ENCODE measurements around the gene SNRPE. TPM values are rescaled to one million over a fixed set of nuclear protein-coding genes. Genes with fewer than 3 reads are reported as not detected.

SNRPE gene
- total RNA-seq (ENCODE audit: low replicate concordance), result 239 and 430 TPM in 2 replicates

GRCh38 chr1:203861379-203862184 lies at the start of gene SNRPE:
Gene SNRPE, plus strand, starts transcription at chr1:203861599. Its CDS starts 61 bp downstream, at chr1:203861660.
- peaks cover 10% of the 10 kb centered on the region for H3K4me1 ChIP-seq
- peaks cover 10% of the 10 kb centered on the region for H3K36me3 ChIP-seq
- TF ChIP-seq EZH2phosphoT487 (IDR thresholded peaks at IDR 0.05) (no peak), CTCF (IDR thresholded peaks at IDR 0.05) (peak; percentile 93), EZH2 (IDR thresholded peaks at IDR 0.05) (peak; percentile 53)
- H4K20me1 ChIP-seq (ENCODE audit: low read depth), result peaks cover 7% of the 10 kb centered on the region
- no peaks in the 10 kb centered on the region for H3K9me3 ChIP-seq (ENCODE audit: low read depth)
- H3F3A ChIP-seq (ENCODE audit: low read depth), result peaks cover 10% of the 10 kb centered on the region
- no peaks in the 10 kb centered on the region for H3K27me3 ChIP-seq
- Mint-ChIP-seq H3K4me1 (peaks cover 20% of the 10 kb centered on the region), H3K9me3 (no peaks in the 10 kb centered on the region), H3K4me3 (peak within 1 kb of the TSS; percentile 99), H3K36me3 (peaks cover 13% of the 10 kb centered on the region), H3K27me3 (ENCODE audit: insufficient read depth, low read depth) (peaks cover 7% of the 10 kb centered on the region), H3K27ac (peak within 1 kb of the TSS; percentile 98)
- peak; percentile 99 for DNase-seq (ENCODE audit: low spot score)
- peak within 1 kb of the TSS; percentile 93 for H3K4me3 ChIP-seq
- peak within 1 kb of the TSS; percentile 100 for H3K4me2 ChIP-seq
- H2AFZ ChIP-seq (replicated peaks), result peak within 1 kb of the TSS; percentile 98
- peak within 1 kb of the TSS; percentile 89 for H3K27ac ChIP-seq
- H3K9ac ChIP-seq, result peak within 1 kb of the TSS; percentile 95
- H3K79me2 ChIP-seq (ENCODE audit: low read depth), result peaks cover 51% of the 10 kb centered on the region

GRCh38 chr1:203813581-203814341 lies 47.6 kb upstream of the SNRPE start:
- Histone ChIP-seq H3K9me3 (ENCODE audit: low read depth) (no peaks in the 10 kb centered on the region), H3K4me2 (no peak overlapping the region), H3K4me3 (no peak overlapping the region), H3K9ac (no peak overlapping the region), H3K4me1 (no peaks in the 10 kb centered on the region), H3F3A (ENCODE audit: low read depth) (no peaks in the 10 kb centered on the region), H3K27me3 (no peaks in the 10 kb centered on the region), H3K27ac (no peak overlapping the region), H3K36me3 (peaks cover 6% of the 10 kb centered on the region), H4K20me1 (ENCODE audit: low read depth) (peaks cover 26% of the 10 kb centered on the region), H2AFZ (replicated peaks) (no peak overlapping the region), H3K79me2 (ENCODE audit: low read depth) (peaks cover 75% of the 10 kb centered on the region)
- no peak for DNase-seq (ENCODE audit: low spot score)
- peaks cover 25% of the 10 kb centered on the region for H3K36me3 Mint-ChIP-seq
- no peak overlapping the region for H3K4me3 Mint-ChIP-seq
- H3K27ac Mint-ChIP-seq, result no peak overlapping the region
- no peak for TF ChIP-seq CTCF (IDR thresholded peaks at IDR 0.05)
- TF ChIP-seq EZH2 (IDR thresholded peaks at IDR 0.05), result no peak
- no peak for TF ChIP-seq EZH2phosphoT487 (IDR thresholded peaks at IDR 0.05)
- H3K27me3 Mint-ChIP-seq (ENCODE audit: insufficient read depth, low read depth), result peaks cover 6% of the 10 kb centered on the region
- H3K4me1 Mint-ChIP-seq, result no peaks in the 10 kb centered on the region
- H3K9me3 Mint-ChIP-seq, result no peaks in the 10 kb centered on the region

GRCh38 chr1:203818399-203818798 lies 43.0 kb upstream of the SNRPE start:
- H3K36me3 Mint-ChIP-seq, result peaks cover 32% of the 10 kb centered on the region
- Histone ChIP-seq H3K4me1 (no peaks in the 10 kb centered on the region), H3K79me2 (ENCODE audit: low read depth) (peaks cover 47% of the 10 kb centered on the region), H3F3A (ENCODE audit: low read depth) (no peaks in the 10 kb centered on the region), H3K4me3 (no peak overlapping the region), H4K20me1 (ENCODE audit: low read depth) (peaks cover 29% of the 10 kb centered on the region), H2AFZ (replicated peaks) (no peak overlapping the region), H3K9me3 (ENCODE audit: low read depth) (no peaks in the 10 kb centered on the region), H3K27ac (no peak overlapping the region), H3K36me3 (peaks cover 10% of the 10 kb centered on the region), H3K27me3 (no peaks in the 10 kb centered on the region), H3K9ac (no peak overlapping the region), H3K4me2 (no peak overlapping the region)
- H3K4me3 Mint-ChIP-seq, result no peak overlapping the region
- no peaks in the 10 kb centered on the region for H3K4me1 Mint-ChIP-seq
- no peak for DNase-seq (ENCODE audit: low spot score)
- peaks cover 2% of the 10 kb centered on the region for H3K27me3 Mint-ChIP-seq (ENCODE audit: insufficient read depth, low read depth)
- no peak for TF ChIP-seq EZH2phosphoT487 (IDR thresholded peaks at IDR 0.05)
- TF ChIP-seq EZH2 (IDR thresholded peaks at IDR 0.05), result no peak
- TF ChIP-seq CTCF (IDR thresholded peaks at IDR 0.05), result no peak
- H3K9me3 Mint-ChIP-seq, result no peaks in the 10 kb centered on the region
- H3K27ac Mint-ChIP-seq, result no peak overlapping the region
